ENCODE measurements around the gene RHOJ.
"Not testable (repeated sequence)": the region's sequence is repeated elsewhere in the genome, so short reads cannot be mapped to it uniquely, and the experiment has no call there.

The RHOJ gene

GRCh38 chr14:63268771-63269170 lies 64.5 kb downstream of the RHOJ start:
- peaks cover 7% of the 10 kb centered on the region for H3K27me3 Mint-ChIP-seq
- H3K27ac Mint-ChIP-seq = no peak overlapping the region
- no peaks in the 10 kb centered on the region for H3K9me3 Mint-ChIP-seq
- no peaks in the 10 kb centered on the region for H3K4me1 Mint-ChIP-seq
- DNase-seq (no peak), ATAC-seq (no peak)
- no peak overlapping the region for H3K4me3 Mint-ChIP-seq
- H3K36me3 Mint-ChIP-seq (ENCODE audit: low read depth) = no peaks in the 10 kb centered on the region

DNA sequence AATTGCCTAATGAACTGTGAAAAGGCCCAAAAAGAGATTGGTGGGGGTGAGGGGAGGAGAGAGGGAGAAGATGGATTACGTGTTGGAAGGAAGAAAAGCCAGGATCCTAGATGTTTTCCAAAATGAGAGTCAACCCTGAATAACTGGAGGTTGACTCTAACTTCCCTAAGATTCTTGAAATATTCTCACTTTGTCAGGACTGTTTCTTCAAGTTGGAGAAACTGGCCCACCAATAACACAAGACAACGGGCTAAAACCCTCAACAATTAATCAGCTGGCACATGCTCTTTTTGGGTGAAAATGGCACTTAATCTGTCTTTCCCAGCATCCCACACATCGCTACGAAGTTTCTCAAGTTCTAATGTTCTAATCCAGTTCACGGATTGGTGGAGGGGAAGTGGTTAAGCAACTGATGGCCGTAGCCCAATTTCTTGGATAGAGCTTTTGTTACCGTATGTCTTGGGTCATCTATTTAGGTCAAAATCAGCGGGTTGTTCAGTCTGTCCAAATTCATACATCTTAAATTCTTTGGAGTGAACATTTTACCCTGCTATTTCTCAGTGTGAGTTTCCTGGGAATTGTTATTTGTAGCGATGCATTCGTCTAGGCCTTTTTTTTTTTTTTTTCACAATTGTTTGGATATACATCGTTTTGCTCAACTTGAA lies 65.5 kb downstream of the RHOJ start:
- Mint-ChIP-seq H3K4me3 (no peak overlapping the region), H3K27ac (no peak overlapping the region), H3K4me1 (no peaks in the 10 kb centered on the region), H3K27me3 (peaks cover 7% of the 10 kb centered on the region), H3K9me3 (no peaks in the 10 kb centered on the region), H3K36me3 (ENCODE audit: low read depth) (no peaks in the 10 kb centered on the region)
- DNase-seq = no peak
- no peak for ATAC-seq

DNA sequence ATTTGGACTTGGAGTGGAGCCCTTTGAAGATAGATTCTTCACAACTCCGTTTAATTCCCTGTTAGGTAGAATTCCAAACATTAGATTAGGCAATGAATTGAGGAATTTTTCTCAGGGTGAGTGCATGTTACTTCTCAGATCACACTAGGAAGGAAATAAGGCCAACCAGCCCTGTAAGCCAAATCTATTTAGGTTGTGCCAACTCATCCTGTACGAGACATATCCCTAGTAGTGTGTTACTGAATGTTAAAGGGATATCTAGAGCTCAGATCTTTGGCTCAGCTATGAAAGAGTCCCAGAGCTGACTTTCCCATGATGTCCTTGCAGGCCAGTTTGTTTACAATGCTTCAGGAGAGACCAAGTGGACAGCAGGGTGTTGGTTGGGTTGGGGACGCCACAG lies 68.9 kb downstream of the RHOJ start:
- Mint-ChIP-seq H3K36me3 (ENCODE audit: low read depth) (no peaks in the 10 kb centered on the region), H3K4me3 (no peak overlapping the region), H3K27me3 (no peaks in the 10 kb centered on the region), H3K27ac (no peak overlapping the region), H3K4me1 (no peaks in the 10 kb centered on the region), H3K9me3 (no peaks in the 10 kb centered on the region)
- DNase-seq (no peak), ATAC-seq (no peak)

- no peak for DNase-seq
- Mint-ChIP-seq H3K27me3 (no peaks in the 10 kb centered on the region), H3K9me3 (no peaks in the 10 kb centered on the region), H3K27ac (no peak overlapping the region), H3K36me3 (ENCODE audit: low read depth) (no peaks in the 10 kb centered on the region), H3K4me1 (no peaks in the 10 kb centered on the region), H3K4me3 (no peak overlapping the region)
- no peak for ATAC-seq
These were observed 69.7 kb downstream of the RHOJ start for GRCh38 chr14:63273717-63274655.

- no peaks in the 10 kb centered on the region for H3K9me3 Mint-ChIP-seq
- no peak overlapping the region for H3K4me3 Mint-ChIP-seq
- DNase-seq (no peak), ATAC-seq (no peak)
- H3K27ac Mint-ChIP-seq = no peak overlapping the region
- no peaks in the 10 kb centered on the region for H3K36me3 Mint-ChIP-seq (ENCODE audit: low read depth)
- no peaks in the 10 kb centered on the region for H3K27me3 Mint-ChIP-seq
- H3K4me1 Mint-ChIP-seq = no peaks in the 10 kb centered on the region
These were observed 71.4 kb downstream of the RHOJ start for GRCh38 chr14:63275611-63276010.

- ATAC-seq = no peak
- Mint-ChIP-seq H3K27ac (no peak overlapping the region), H3K4me3 (no peak overlapping the region)
These were observed 71.8 kb downstream of the RHOJ start for GRCh38 chr14:63276016-63276415.

DNA sequence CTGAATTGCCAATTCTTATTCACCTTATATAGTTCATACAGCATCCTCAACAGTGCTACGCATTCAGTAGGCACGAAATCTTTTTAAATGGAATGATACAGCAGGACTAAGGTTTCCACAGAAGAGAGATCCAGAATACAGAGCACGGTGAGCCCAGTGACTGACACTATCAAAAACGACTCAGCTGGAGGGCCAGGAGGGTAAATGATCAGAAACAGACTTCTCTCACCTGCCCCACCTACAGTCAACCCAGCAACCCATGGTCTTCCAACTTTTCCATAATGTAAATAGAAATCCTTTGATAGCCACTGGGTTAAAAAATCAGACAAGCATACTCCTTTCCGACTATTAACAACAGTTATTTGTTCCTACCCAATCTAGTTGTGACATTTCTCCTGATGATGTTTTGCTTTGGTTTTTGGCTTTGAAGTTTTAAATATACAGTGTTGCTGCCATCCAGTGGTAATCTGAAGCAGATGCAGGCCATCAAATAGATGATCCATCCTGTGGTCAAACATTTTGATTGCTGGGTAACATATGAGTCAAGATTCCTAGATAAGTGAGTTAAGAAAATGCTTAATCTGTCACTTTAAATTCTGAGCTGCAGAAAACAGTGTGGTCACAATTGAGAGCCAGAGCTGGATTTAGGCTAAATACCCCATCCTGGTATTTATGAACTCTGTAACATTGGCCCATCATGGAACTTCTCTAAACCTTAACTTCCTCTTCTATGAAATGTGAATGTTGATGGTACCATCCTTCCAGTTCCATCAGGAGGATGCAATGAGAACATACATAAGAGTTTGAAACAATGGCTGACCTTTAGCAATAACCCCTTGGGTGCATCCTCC lies 72.5 kb downstream of the RHOJ start:
- Mint-ChIP-seq H3K4me3 (no peak overlapping the region), H3K9me3 (no peaks in the 10 kb centered on the region), H3K4me1 (no peaks in the 10 kb centered on the region), H3K36me3 (ENCODE audit: low read depth) (no peaks in the 10 kb centered on the region), H3K27me3 (no peaks in the 10 kb centered on the region), H3K27ac (no peak overlapping the region)
- peak; percentile 74 for ATAC-seq
- DNase-seq = no peak

More at GRCh38 chr14:63276016-63276415, 71.8 kb downstream of the RHOJ start:
- Mint-ChIP-seq H3K9me3 (no peaks in the 10 kb centered on the region), H3K36me3 (ENCODE audit: low read depth) (no peaks in the 10 kb centered on the region), H3K4me1 (no peaks in the 10 kb centered on the region), H3K27me3 (no peaks in the 10 kb centered on the region)
- no peak for DNase-seq

DNA sequence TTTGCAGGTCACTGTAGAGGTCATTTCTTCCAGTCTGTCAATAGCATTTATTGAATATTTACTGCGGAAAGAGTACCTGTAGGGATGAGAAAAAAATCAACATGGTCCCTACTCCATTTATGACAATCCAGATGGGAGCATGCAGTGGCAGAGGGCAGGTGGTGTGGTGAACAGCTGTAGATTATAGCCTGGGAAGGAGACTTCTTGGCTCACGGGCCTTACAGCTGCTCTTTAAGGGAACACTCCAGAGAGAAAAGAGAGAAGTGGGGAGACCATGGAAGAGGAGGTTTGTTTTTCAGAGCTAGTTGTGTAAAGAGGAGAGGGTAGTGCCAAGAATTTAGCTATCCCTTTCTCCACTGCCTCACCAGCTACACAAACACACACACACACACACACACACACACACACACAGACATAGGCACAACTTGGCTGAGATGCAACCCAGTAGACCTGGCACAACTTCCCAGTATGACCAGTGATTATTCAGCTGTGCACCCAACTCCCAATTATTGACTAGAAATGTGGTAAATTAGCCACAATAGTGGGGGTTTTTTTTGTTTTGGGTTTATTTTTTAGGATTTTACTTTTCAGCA lies 73.4 kb downstream of the RHOJ start:
- ATAC-seq (no peak), DNase-seq (no peak)
- H3K9me3 Mint-ChIP-seq = no peaks in the 10 kb centered on the region
- no peaks in the 10 kb centered on the region for H3K4me1 Mint-ChIP-seq
- no peaks in the 10 kb centered on the region for H3K27me3 Mint-ChIP-seq
- no peaks in the 10 kb centered on the region for H3K36me3 Mint-ChIP-seq (ENCODE audit: low read depth)
- no peak overlapping the region for H3K27ac Mint-ChIP-seq
- no peak overlapping the region for H3K4me3 Mint-ChIP-seq

DNA sequence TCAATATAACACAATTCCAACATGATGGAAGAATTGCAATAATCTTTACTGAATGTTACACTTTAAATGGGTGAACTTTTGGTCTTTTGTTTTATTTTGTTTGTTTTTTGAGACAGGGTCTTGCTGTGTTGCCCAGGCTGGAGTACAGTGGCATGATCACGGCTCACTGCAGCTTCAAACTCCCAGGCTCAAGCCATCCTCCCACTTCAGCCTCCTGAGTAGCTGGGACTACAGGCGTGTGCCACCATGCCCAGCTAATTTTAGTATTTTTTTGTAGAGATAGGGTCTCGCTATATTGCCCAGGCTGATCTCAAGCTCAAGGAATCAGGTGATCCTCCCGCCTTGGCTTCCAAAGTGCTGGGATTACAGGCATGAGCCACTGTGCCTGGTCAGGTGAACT lies 75.7 kb downstream of the RHOJ start:
- H3K27me3 Mint-ChIP-seq; H3K4me3 Mint-ChIP-seq; H3K27ac Mint-ChIP-seq; H3K36me3 Mint-ChIP-seq (ENCODE audit: low read depth); ATAC-seq; H3K9me3 Mint-ChIP-seq; H3K4me1 Mint-ChIP-seq; DNase-seq: not testable (repeated sequence)

DNA sequence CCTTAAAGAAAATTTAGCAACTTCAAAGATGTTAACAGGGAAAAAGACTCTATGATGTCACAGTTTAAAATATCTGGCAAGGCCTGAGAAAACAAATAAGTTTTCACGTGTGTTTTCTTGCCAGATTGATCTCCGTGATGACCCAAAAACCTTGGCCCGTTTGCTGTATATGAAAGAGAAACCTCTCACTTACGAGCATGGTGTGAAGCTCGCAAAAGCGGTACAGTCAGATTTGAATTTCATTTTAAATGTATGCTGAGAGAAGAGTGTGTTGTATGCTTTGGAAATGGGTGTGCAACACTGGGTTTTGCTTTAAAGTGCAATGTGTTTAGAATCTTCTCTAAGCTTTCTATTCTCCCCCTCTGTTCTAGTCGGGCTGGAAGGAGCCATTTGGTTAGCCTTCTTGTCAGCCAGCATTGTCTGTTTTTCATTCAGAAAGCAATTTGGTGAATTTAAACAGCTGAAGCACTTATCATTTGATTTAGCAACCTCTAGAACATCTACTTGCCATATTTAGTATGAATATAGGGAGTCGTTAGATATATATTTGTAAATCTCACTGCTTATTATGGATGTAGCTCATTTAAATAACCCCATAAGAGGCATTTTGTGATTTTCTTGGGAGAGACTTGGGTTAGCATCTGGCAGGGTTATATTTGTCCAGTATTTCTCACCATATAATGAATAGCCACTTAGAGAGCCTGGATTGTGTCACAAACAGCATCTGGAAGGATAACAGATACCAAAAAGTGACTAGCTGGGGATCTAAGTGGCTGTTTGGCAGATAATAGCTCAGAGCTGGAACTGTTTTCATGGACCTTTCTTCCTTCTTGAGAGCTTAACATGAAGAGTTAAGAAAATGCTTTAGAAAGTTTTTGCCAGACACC lies 79.0 kb downstream of the RHOJ start:
- DNase-seq = no peak
- Mint-ChIP-seq H3K27ac (no peak overlapping the region), H3K4me3 (no peak overlapping the region), H3K4me1 (no peaks in the 10 kb centered on the region), H3K9me3 (no peaks in the 10 kb centered on the region), H3K27me3 (peaks cover 3% of the 10 kb centered on the region), H3K36me3 (ENCODE audit: low read depth) (no peaks in the 10 kb centered on the region)
- ATAC-seq = no peak

GRCh38 chr14:63283884-63284248 lies 79.6 kb downstream of the RHOJ start:
- DNase-seq (no peak), ATAC-seq (no peak)
- Mint-ChIP-seq H3K27me3 (peaks cover 3% of the 10 kb centered on the region), H3K9me3 (no peaks in the 10 kb centered on the region), H3K4me3 (no peak overlapping the region), H3K36me3 (ENCODE audit: low read depth) (no peaks in the 10 kb centered on the region), H3K4me1 (no peaks in the 10 kb centered on the region), H3K27ac (no peak overlapping the region)

DNA sequence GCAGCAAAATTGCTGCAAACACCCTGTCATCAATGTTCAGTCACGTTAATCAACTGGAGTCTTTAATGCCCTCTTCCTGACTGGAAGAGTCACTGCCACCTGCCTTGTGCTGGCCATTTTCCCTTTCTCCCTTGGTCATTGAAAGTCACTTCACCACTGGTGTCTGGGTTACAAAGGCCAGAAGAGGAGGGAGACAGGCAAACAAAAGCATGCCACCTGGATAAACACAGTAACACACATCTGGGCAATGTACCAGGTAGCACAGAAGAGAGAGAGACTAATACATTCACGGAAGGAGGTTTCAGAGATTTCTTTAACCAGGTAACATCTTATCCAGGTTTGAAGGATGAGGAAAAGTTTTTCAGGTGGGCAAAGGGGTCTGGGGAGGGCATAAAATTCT lies 81.8 kb downstream of the RHOJ start:
- H3K4me1 Mint-ChIP-seq = no peaks in the 10 kb centered on the region
- H3K36me3 Mint-ChIP-seq (ENCODE audit: low read depth) = no peaks in the 10 kb centered on the region
- H3K27me3 Mint-ChIP-seq = peaks cover 3% of the 10 kb centered on the region

DNA sequence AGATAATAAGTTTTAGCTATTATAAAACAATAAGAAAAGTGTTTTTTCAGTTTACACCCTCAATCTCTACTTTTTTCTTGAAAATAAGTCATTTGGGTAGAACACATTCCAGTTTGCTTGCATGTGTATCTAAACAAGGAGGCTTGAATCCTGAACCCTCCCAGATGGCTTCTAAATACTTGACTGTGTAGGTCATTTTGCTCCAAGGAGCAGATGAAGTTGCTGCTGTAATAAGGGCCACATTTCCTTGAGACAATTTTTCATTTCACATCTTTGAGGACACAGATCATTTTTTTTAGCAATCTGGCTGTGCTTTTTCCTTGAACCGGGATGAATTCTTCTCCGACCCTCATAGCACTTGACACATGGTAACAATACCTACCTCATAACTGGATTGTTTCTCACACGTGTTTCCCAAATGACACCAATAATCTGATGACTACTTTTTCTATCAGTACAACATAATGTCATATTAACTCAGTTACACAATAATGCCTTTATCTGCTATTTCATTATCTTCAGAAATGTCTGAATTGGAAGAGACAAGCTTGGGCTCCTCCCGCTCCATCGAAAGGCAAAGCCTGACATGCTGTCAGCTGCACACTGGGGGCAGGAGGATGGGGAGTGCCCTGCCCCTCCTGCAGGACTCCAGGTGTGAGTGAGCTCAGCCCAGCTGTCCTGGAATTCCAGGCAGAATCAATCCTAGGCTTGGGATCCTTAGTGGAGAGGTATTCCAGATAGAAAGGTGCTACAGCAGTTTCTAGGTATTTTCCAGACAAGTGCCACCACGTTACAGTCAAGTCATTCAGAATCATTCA lies 83.6 kb downstream of the RHOJ start:
- ATAC-seq (no peak), DNase-seq (no peak)
- Mint-ChIP-seq H3K27me3 (peaks cover 3% of the 10 kb centered on the region), H3K36me3 (ENCODE audit: low read depth) (no peaks in the 10 kb centered on the region), H3K27ac (no peak overlapping the region), H3K4me3 (no peak overlapping the region), H3K4me1 (no peaks in the 10 kb centered on the region), H3K9me3 (no peaks in the 10 kb centered on the region)

More for the DNA sequence above, 81.8 kb downstream of the RHOJ start:
- Mint-ChIP-seq H3K27ac (no peak overlapping the region), H3K4me3 (no peak overlapping the region), H3K9me3 (no peaks in the 10 kb centered on the region)
- ATAC-seq (no peak), DNase-seq (no peak)
